ENCODE results near the gene KRT14.
"Not testable (repeated sequence)": the region's sequence is repeated elsewhere in the genome, so short reads cannot be mapped to it uniquely, and the experiment has no call there.

KRT14 gene

DNA sequence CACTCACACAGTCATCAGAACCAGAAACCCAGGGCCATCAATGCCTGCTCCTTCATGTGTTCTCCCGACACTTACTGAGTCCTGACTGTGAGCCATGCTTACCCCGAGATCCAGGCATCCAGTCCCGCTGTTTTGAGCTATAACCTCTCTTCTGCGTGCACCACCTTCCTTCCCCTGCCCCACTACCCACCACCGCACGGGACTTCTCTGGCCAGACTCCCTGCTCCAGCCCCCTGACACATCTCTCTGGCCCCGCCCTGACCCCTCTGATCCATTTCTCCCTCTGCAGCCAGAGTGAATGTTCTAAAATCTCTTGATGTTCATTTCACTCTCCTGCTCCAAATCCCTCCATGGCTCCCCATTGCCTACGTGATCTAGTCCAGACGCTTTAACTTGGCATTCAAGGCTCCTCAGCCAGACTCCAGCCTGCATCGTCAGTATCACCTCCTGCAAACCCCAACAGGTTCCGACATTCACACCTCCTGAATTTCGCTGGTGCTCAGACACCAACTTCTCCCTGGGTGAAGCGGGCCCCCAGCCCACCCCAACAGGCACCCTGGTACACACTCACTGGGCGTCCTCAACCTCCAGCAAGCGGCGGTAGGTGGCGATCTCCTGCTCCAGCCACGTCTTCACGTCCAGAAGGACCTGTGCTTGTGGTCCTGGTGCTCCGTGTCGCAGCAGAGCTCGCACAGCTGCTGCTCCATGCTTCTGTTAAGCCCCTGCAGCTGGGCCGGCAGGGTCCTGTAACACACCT, 40.8 kb upstream of the KRT14 start:
- TF ChIP-seq, protein P1, sequence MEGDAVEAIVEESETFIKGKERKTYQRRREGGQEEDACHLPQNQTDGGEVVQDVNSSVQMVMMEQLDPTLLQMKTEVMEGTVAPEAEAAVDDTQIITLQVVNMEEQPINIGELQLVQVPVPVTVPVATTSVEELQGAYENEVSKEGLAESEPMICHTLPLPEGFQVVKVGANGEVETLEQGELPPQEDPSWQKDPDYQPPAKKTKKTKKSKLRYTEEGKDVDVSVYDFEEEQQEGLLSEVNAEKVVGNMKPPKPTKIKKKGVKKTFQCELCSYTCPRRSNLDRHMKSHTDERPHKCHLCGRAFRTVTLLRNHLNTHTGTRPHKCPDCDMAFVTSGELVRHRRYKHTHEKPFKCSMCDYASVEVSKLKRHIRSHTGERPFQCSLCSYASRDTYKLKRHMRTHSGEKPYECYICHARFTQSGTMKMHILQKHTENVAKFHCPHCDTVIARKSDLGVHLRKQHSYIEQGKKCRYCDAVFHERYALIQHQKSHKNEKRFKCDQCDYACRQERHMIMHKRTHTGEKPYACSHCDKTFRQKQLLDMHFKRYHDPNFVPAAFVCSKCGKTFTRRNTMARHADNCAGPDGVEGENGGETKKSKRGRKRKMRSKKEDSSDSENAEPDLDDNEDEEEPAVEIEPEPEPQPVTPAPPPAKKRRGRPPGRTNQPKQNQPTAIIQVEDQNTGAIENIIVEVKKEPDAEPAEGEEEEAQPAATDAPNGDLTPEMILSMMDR (IDR thresholded peaks at IDR 0.05; ENCODE audit: low read depth, low read length): no peak
- H3K4me1 ChIP-seq: no peaks in the 10 kb centered on the region
- H3K36me3 ChIP-seq: no peaks in the 10 kb centered on the region
- H3K9me3 ChIP-seq: no peaks in the 10 kb centered on the region
- H3K4me3 ChIP-seq (ENCODE audit: low read depth, low read length): no peak overlapping the region
- DNase-seq: no peak
- H3K27me3 ChIP-seq: no peaks in the 10 kb centered on the region

DNA sequence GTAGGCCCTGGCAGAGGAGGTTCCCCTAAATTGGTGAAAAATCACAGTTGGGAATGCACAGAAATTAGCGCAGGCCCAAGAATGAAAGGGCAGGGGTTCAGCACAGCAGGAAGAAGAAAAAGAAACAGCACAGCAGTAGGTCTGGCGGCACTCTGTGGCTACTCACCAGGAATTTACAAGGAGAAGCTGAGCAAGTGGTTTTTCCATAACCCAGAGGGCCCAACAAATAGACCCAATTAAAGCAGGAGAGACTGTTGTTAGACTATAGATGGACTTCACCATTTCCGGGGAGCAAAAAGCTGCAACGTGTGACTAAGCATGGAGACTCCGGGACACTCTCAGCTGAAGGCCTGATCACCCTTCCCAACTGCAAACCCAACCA, 40.2 kb upstream of the KRT14 start:
- H3K36me3 ChIP-seq; H3K27me3 ChIP-seq; DNase-seq; H3K4me1 ChIP-seq; H3K4me3 ChIP-seq (ENCODE audit: low read depth, low read length); H3K9me3 ChIP-seq: not testable (repeated sequence)

DNA sequence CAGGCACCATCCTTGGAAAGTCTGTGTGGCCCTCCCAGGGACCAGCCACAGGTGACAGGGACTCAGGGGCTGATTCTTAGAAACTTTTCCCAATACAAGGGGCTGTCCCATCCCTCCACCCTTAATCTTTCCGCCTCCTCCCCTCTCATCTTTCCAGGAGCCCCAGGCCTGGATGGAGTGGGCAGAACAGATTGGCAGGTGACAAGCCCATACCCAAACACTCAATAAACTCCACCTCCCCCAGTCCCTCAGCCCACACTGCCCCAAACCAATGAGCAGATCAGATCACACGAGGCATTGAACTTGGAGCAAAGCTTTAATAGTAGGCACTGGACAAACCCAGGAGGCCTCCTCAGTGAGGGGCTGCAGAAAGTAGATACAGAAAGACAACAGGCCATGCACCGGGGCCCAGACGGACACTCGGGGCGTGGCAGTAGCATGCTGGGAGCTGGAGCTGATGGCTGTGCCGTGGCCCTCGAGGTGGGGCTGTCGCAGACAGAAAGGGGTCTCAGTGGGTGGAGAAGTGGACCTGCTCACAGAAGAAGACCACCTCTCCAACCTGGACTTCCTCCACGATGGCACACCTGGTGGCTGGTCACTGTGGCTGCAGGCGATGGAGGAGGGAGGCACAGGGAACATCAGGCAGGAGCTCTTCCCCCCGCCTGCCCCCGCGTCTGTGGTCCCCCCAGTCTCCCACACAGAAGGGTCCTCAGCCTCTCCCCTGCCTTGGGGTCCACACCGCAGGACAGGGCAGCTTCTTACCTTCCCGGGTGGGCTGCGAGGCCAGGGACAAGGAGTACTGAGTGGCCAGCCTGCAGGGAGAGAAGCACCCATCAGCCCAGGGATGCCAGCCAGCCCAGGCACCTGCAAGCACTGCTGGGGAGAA, 39.6 kb upstream of the KRT14 start:
- H3K4me3 ChIP-seq (ENCODE audit: low read depth, low read length); DNase-seq; H3K27me3 ChIP-seq; H3K36me3 ChIP-seq; H3K4me1 ChIP-seq; H3K9me3 ChIP-seq: not testable (repeated sequence)

DNA sequence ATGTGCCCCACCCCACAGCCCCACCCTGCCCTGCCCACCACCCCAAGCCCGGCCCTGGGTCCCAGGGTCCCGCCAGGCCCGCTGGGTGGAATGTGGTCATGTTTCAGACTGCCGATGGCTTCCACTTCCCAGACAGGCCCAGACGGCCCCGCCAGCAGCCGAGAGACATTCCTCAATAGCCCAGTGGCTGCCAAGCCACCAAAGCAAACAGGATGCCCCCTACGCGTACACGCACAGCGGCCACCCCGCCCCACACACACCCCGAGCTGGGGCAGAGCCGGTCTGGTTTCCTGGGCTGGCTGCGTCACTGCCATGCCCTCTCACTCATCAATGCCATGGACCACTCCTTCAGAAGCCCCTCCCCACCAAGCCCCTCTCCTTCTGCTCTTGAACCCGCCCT, 38.9 kb upstream of the KRT14 start:
- no peaks in the 10 kb centered on the region; the same call in 1 of the 2 replicates for H3K9me3 ChIP-seq
- no peak for DNase-seq
- no peak overlapping the region for H3K4me3 ChIP-seq (ENCODE audit: low read depth, low read length)
- H3K36me3 ChIP-seq: no peaks in the 10 kb centered on the region
- no peaks in the 10 kb centered on the region for H3K27me3 ChIP-seq
- no peaks in the 10 kb centered on the region; the same call in 1 of the 2 replicates for H3K4me1 ChIP-seq
- TF ChIP-seq, protein P1 (IDR thresholded peaks at IDR 0.05; ENCODE audit: low read depth, low read length): no peak

DNA sequence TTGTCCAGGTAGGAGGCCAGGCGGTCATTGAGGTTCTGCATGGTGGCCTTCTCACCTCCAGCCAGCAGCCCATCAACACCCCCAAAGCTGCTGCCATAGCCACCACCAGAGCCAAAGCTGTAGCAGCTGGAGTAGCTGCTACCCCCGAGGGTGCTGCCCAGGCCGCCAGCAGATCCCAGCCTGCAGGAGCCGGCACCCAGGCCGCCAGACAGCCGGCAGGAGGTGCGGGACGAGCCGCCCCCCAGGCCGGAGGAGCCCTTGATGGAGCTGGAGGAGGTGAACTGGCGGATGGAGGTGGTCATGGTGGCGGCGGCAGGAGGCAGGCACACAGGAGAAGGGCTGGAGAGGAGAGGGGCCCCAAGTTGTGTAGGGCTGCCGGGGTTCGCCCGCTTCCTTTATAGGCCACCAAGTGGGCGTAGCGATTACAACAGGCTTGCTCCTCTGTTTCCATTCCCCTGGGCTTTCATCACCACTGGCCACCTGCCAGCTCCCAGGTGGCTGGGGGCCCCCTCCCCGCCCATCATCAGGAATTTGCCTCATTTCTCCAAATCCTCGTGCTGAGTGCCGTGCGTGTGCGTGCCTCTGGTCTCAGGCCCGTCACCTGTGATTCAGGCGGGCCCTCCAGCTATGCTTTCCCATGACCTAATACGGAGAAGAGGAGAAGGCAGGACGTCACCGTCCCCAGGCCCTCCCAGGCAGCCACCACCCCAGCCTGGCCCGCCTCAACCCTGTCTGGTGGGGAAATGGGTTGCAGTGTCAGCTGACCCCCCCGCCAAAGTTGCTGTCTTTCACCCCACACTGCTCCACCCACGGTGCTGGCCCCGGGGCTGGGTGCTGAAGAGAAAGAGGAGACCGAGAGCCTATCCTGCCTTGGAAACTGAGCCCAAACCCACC, 37.8 kb upstream of the KRT14 start, which contains the start of gene KRT17:
TSS of gene KRT17 (minus strand) at position 368 of the 894 bp plus-strand sequence. CDS start at position 302, 66 bp downstream.
- TF ChIP-seq, protein P1 (IDR thresholded peaks at IDR 0.05; ENCODE audit: low read depth, low read length): no peak
- no peaks in the 10 kb centered on the region; the same call in 1 of the 2 replicates for H3K4me1 ChIP-seq
- no peaks in the 10 kb centered on the region; the same call in 1 of the 2 replicates for H3K9me3 ChIP-seq
- H3K27me3 ChIP-seq: no peaks in the 10 kb centered on the region
- DNase-seq: no peak
- no peaks in the 10 kb centered on the region for H3K36me3 ChIP-seq
- H3K4me3 ChIP-seq (ENCODE audit: low read depth, low read length): no peak within 1 kb of the TSS

DNA sequence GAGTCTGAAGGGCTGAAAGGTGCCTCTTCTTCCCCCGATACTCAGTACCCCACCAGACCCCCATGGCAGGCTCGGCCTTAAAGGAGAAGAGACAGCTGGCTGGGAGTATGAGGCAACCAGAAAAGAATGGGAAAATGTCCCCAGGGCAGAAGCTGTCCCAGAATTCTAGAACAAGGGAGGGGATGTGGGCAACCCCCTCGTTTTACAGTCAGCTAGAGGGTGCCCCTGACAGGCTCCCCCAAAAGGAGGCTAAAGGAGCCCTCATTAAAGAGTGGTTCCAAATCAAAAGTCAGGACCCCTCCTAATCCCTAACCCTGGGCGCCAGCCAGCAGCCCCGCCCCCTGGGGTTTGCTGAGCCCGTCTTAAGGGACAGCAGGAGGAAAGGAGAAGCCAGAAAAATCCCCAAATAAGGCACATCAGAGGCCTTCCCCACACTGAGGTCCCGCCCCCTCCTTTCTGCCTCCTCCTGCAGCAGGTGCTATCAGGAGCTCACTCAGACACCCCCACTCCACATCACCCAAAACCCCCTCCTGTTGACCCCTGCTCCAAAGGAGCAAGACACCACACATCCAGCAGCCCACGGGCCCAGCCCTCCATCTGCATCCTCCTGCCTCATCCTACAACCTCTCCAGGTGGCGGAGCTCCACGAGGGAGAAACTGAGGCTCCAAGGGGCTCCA, 36.6 kb upstream of the KRT14 start:
- H3K4me1 ChIP-seq; H3K27me3 ChIP-seq; DNase-seq; H3K4me3 ChIP-seq (ENCODE audit: low read depth, low read length); H3K9me3 ChIP-seq; H3K36me3 ChIP-seq: not testable (repeated sequence)

DNA sequence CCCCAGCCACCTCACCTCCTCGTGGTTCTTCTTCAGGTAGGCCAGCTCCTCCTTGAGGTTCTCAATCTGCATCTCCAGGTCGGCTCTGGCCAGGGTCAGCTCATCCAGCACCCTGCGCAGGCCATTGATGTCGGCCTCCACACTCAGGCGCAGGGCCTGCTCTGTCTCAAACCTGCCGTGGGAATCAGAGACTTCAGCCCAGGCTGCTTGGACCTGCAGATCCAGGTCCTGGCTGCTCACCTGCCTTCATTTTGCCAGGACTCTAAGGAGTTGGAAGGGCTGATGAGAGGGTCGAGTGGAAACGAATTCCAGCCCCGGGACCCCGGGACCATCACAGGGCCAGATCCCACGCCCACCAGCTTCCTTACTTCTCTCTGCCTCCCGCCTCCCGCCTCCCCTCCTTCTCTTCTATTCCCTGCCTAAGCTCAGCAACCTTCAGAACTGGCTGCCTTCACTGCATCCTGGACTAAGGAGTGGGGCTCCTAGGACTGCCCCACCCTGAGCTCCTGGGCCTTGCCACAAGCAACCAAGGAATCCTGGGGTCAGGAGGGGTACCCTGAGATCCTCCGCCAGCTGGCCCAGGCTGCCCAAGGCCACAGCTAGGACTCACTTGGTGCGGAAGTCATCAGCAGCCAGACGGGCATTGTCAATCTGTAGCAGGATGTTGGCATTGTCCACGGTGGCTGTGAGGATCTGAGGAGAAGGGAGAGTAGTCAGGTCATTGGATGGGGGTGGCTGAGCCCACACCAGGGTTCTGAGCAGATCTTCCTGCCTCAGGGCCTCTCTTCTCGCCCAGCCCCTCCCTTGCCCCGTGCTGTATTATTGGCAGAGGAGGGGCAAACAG, 35.9 kb upstream of the KRT14 start:
- not testable (repeated sequence) for H3K4me3 ChIP-seq (ENCODE audit: low read depth, low read length); H3K9me3 ChIP-seq; H3K27me3 ChIP-seq; DNase-seq; H3K36me3 ChIP-seq; H3K4me1 ChIP-seq

Data from BE2C (cell line).